ENCODE measurements around the gene MYO1B.
A peak's percentile ranks its signal among the peaks of the same experiment; 100 is the strongest.

Gene MYO1B

GRCh38 chr2:191280834-191281756, 35.9 kb downstream of the MYO1B start:
- peaks cover 18% of the 10 kb centered on the region for H3K4me1 Mint-ChIP-seq
- ATAC-seq (ENCODE audit: low read depth) (no peak), DNase-seq (ENCODE audit: low spot score in 2 of 2) (no peak)
- H3K4me3 Mint-ChIP-seq: no peak overlapping the region
- H3K27me3 Mint-ChIP-seq: peaks cover 2% of the 10 kb centered on the region
- H3K9me3 Mint-ChIP-seq: no peaks in the 10 kb centered on the region
- H3K36me3 Mint-ChIP-seq: peaks cover 2% of the 10 kb centered on the region
- H3K27ac Mint-ChIP-seq: no peak overlapping the region

DNA sequence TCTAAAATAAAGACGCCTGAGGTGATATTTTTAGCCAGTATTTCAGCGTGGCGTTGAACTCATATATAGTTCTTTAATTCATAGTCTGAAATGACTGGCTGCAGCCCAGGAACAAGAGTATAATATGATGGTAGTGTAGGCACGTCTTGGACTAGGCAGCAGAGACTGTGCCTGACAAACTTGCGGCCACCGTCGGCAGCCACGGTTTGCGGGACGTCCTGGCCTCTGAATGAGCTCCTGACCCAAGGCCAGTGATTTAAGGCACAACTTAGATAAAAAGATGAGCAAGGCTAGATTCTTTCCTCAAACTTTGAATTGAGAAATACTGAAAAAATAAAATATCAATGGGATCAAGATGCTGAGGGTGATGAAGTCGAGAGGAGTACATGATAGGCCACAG, 40.0 kb downstream of the MYO1B start:
- H3K9me3 Mint-ChIP-seq: no peaks in the 10 kb centered on the region
- ATAC-seq (ENCODE audit: low read depth) (no peak), DNase-seq (ENCODE audit: low spot score in 2 of 2) (no peak)
- peaks cover 7% of the 10 kb centered on the region for H3K4me1 Mint-ChIP-seq
- no peak overlapping the region for H3K4me3 Mint-ChIP-seq
- H3K27ac Mint-ChIP-seq: no peak overlapping the region
- peaks cover 2% of the 10 kb centered on the region for H3K27me3 Mint-ChIP-seq
- peaks cover 2% of the 10 kb centered on the region for H3K36me3 Mint-ChIP-seq

GRCh38 chr2:191287820-191288219, 42.6 kb downstream of the MYO1B start:
- Mint-ChIP-seq H3K4me1 (peaks cover 7% of the 10 kb centered on the region), H3K36me3 (no peaks in the 10 kb centered on the region), H3K9me3 (no peaks in the 10 kb centered on the region), H3K27ac (no peak overlapping the region), H3K27me3 (no peaks in the 10 kb centered on the region), H3K4me3 (no peak overlapping the region)
- ATAC-seq (ENCODE audit: low read depth) (no peak), DNase-seq (ENCODE audit: low spot score in 2 of 2) (no peak)

DNA sequence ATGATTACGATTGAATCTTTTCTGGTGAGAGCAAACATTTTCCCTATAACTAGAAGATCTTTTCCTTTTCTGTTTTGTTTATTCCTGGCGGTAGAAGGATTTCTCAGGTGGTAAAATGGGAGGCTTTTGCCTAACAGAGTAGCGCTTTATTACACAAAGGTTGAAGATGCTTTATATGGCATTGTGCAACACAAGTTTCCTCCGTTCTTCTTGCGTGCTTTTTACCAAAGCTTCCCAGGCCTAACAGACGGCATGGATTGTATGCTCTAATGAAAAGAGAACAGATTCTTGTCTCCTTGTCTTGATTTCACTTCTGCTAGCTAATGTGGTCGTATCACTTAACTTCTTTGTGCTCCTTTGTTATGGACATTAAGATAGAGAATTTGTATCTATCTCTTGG, 43.8 kb downstream of the MYO1B start:
- Mint-ChIP-seq H3K36me3 (no peaks in the 10 kb centered on the region), H3K4me3 (no peak overlapping the region), H3K27me3 (no peaks in the 10 kb centered on the region), H3K27ac (no peak overlapping the region), H3K9me3 (no peaks in the 10 kb centered on the region), H3K4me1 (peaks cover 3% of the 10 kb centered on the region)
- ATAC-seq (ENCODE audit: low read depth) (no peak), DNase-seq (ENCODE audit: low spot score in 2 of 2) (no peak)

DNA sequence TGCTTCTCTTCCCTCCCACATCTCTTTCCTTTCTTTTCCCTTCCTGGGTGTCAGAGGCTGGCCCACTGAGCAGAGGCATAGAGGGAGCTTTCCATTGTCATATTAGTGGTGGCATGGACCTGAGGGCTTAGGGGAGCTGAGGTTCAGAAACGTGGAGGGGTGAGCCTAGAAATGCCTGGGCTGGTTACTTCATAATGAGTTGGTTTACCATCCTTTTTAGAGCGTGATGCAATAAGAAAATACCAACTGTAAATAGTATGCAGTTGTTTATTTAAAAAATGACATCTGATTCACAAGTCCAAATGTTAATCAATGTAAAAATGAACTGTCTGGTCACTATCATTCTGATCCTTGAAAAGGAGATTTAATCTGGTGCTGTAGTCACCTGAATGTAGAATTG, 46.3 kb downstream of the MYO1B start:
- Mint-ChIP-seq H3K4me3 (no peak overlapping the region), H3K9me3 (no peaks in the 10 kb centered on the region), H3K36me3 (no peaks in the 10 kb centered on the region), H3K27ac (no peak overlapping the region), H3K4me1 (peaks cover 3% of the 10 kb centered on the region), H3K27me3 (no peaks in the 10 kb centered on the region)
- no peak for ATAC-seq (ENCODE audit: low read depth)
- no peak for DNase-seq (ENCODE audit: low spot score in 2 of 2)

- Mint-ChIP-seq H3K9me3 (no peaks in the 10 kb centered on the region), H3K4me3 (no peak overlapping the region), H3K27ac (no peak overlapping the region)
Observed at GRCh38 chr2:191292869-191293268, 47.7 kb downstream of the MYO1B start.

GRCh38 chr2:191295088-191295487, 49.9 kb downstream of the MYO1B start:
- Mint-ChIP-seq H3K9me3 (no peaks in the 10 kb centered on the region), H3K36me3 (no peaks in the 10 kb centered on the region), H3K4me1 (peaks cover 7% of the 10 kb centered on the region), H3K4me3 (no peak overlapping the region), H3K27ac (no peak overlapping the region), H3K27me3 (peaks cover 1% of the 10 kb centered on the region)
- ATAC-seq (ENCODE audit: low read depth) (no peak), DNase-seq (ENCODE audit: low spot score in 2 of 2) (no peak)

More at GRCh38 chr2:191292869-191293268, 47.7 kb downstream of the MYO1B start:
- Mint-ChIP-seq H3K27me3 (no peaks in the 10 kb centered on the region), H3K4me1 (peaks cover 7% of the 10 kb centered on the region), H3K36me3 (no peaks in the 10 kb centered on the region)
- ATAC-seq (ENCODE audit: low read depth): no peak
- no peak for DNase-seq (ENCODE audit: low spot score in 2 of 2)

GRCh38 chr2:191296083-191297006, 51.1 kb downstream of the MYO1B start:
- peaks cover 6% of the 10 kb centered on the region for H3K4me1 Mint-ChIP-seq
- H3K36me3 Mint-ChIP-seq: no peaks in the 10 kb centered on the region
- no peaks in the 10 kb centered on the region for H3K9me3 Mint-ChIP-seq
- no peak overlapping the region for H3K4me3 Mint-ChIP-seq
- ATAC-seq (ENCODE audit: low read depth): no peak
- DNase-seq (ENCODE audit: low spot score in 2 of 2): no peak
- peaks cover 3% of the 10 kb centered on the region for H3K27me3 Mint-ChIP-seq
- H3K27ac Mint-ChIP-seq: no peak overlapping the region

DNA sequence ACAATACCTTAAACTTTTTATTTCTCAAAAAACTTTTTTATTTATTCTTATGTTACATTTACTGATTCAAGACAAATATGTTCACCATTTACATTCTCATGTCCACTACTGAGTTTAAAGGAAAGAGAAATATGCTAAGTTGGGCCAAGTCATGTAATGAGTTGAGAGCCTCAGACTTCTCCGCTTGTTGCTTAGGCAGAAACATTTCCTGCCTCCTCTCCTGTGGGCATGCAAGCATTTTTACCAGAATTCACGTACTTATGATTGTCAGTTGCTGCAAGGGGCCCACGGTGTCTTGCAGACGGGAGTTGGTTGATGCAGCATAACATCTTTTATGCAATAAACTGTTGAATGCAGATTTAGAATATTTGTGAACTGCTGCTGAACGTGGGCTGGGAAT, 51.8 kb downstream of the MYO1B start:
- Mint-ChIP-seq H3K27me3 (peaks cover 7% of the 10 kb centered on the region), H3K36me3 (no peaks in the 10 kb centered on the region), H3K27ac (no peak overlapping the region)

DNA sequence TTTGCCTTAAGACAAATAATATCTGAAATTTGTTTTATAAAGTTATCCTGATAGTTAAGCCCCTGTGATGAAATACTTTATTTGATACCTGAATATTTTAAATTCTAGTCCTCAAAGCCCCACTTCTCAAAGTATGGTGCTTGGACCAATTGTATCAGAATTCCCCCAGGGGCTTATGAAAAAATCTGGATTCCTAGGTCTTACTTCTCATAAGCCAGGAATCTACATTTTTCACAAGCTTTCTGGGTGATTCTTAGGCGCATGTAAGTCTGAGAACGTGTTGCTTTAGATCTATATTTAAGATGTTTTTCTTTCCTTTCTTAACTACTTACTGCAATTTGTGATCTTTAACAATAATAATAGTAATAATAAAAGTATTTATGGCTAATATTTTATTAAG, 53.1 kb downstream of the MYO1B start:
- no peak overlapping the region for H3K27ac Mint-ChIP-seq
- no peak overlapping the region for H3K4me3 Mint-ChIP-seq
- no peak for ATAC-seq (ENCODE audit: low read depth)
- peaks cover 5% of the 10 kb centered on the region for H3K4me1 Mint-ChIP-seq
- DNase-seq (ENCODE audit: low spot score in 2 of 2): no peak
- H3K9me3 Mint-ChIP-seq: no peaks in the 10 kb centered on the region
- H3K27me3 Mint-ChIP-seq: peaks cover 7% of the 10 kb centered on the region
- H3K36me3 Mint-ChIP-seq: no peaks in the 10 kb centered on the region

More for the DNA sequence above, 51.8 kb downstream of the MYO1B start:
- Mint-ChIP-seq H3K4me3 (no peak overlapping the region), H3K9me3 (no peaks in the 10 kb centered on the region), H3K4me1 (peaks cover 5% of the 10 kb centered on the region)
- DNase-seq (ENCODE audit: low spot score in 2 of 2): no peak
- no peak for ATAC-seq (ENCODE audit: low read depth)

DNA sequence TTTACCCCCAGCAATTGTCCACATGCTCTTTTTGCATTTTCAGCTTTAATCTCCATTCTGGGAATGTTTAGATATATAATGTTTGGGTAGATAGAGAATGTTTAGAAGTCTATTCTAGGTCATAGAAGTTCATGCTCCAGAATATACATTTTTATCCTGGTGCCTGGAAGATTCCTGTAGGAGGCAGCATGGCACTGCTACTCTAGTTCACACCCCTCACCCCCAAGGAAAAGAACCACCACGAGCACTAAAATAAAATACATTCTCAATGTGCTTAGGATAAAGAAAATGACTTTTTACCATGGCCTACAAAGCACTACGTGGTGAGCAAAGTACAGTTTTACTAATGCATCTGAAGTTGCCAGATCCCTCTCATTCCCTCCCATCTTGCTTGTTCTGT, 53.8 kb downstream of the MYO1B start:
- DNase-seq (ENCODE audit: low spot score in 2 of 2) (no peak), ATAC-seq (ENCODE audit: low read depth) (no peak)
- H3K27me3 Mint-ChIP-seq: peaks cover 7% of the 10 kb centered on the region
- no peaks in the 10 kb centered on the region for H3K36me3 Mint-ChIP-seq
- H3K9me3 Mint-ChIP-seq: no peaks in the 10 kb centered on the region
- no peak overlapping the region for H3K4me3 Mint-ChIP-seq
- no peak overlapping the region for H3K27ac Mint-ChIP-seq
- H3K4me1 Mint-ChIP-seq: peaks cover 5% of the 10 kb centered on the region

DNA sequence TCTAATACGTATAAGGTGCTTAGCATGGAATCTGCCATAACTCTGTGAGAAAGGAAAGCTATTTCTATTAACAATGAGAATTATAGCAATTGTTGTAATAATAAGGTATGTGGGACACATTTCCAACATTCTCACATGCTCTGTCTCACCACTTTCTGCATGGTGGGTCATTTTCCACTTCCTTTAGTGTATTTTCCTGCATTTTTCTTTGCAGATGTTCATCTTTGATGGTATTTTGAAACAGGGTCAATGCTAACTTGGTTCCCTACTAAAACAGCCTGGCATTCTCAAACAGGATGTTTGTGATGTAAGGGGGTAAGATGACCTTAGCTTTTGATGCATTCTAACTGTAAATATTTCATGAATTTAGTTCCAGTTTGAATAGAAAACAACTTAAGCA, 54.7 kb downstream of the MYO1B start:
- no peak overlapping the region for H3K27ac Mint-ChIP-seq

DNA sequence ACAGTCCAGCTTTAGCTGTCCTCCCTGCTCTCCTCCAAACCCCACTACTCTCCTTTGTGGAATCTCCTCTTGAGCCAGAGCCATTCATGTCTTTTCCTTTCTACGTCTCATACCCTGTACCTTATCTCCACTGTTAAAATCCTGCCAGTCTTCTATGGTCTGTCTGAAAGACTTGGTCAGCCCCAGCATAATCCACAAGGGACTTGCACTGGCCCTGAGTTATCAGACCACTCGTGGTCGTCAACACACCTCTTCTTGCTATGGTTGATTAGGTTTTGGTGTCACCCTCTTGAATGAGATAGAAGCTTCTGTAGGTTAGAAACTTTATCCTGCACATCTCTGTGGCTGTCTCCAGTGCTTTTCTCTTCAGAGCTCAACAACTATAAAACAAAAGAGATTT, 56.8 kb downstream of the MYO1B start:
- Mint-ChIP-seq H3K9me3 (no peaks in the 10 kb centered on the region), H3K27ac (peak overlapping the region; percentile 1), H3K36me3 (no peaks in the 10 kb centered on the region), H3K4me3 (no peak overlapping the region), H3K27me3 (peaks cover 9% of the 10 kb centered on the region), H3K4me1 (peaks cover 5% of the 10 kb centered on the region)
- ATAC-seq (ENCODE audit: low read depth): no peak
- no peak for DNase-seq (ENCODE audit: low spot score in 2 of 2)

More for the DNA sequence above, 54.7 kb downstream of the MYO1B start:
- Mint-ChIP-seq H3K9me3 (no peaks in the 10 kb centered on the region), H3K4me1 (peaks cover 5% of the 10 kb centered on the region), H3K27me3 (peaks cover 7% of the 10 kb centered on the region), H3K36me3 (no peaks in the 10 kb centered on the region), H3K4me3 (no peak overlapping the region)
- ATAC-seq (ENCODE audit: low read depth) (no peak), DNase-seq (ENCODE audit: low spot score in 2 of 2) (no peak)

- H3K36me3 Mint-ChIP-seq: no peaks in the 10 kb centered on the region
- peaks cover 9% of the 10 kb centered on the region for H3K27me3 Mint-ChIP-seq
- H3K27ac Mint-ChIP-seq: no peak overlapping the region
- no peaks in the 10 kb centered on the region for H3K9me3 Mint-ChIP-seq
- ATAC-seq (ENCODE audit: low read depth) (peak; percentile 85), DNase-seq (ENCODE audit: low spot score in 2 of 2) (peak in 1 of 2 donors; percentile 12)
- H3K4me1 Mint-ChIP-seq: peaks cover 2% of the 10 kb centered on the region
- H3K4me3 Mint-ChIP-seq: no peak overlapping the region
Observed at GRCh38 chr2:191302459-191303139, 57.4 kb downstream of the MYO1B start.

Data from memory B cell (primary cell).